ENCODE data around the gene CDX1. TPM values are rescaled to one million over a fixed set of nuclear protein-coding genes. Genes with fewer than 3 reads are reported as not detected.
"Not testable (repeated sequence)": the region's sequence is repeated elsewhere in the genome, so short reads cannot be mapped to it uniquely, and the experiment has no call there.

CDX1 gene
- total RNA-seq, 1 donor from 2014 or later: not detected

- no peak overlapping the region for H3K4me3 Mint-ChIP-seq
- DNase-seq (ENCODE audit: low spot score): no peak
- intact Hi-C loops (cut with micrococcal nuclease): loop anchor here (1.0 to 2.0 kb wide), 5 partner anchors 57 to 582 kb away; no protein-coding TSS in a partner anchor
- H3K27me3 Mint-ChIP-seq (ENCODE audit: insufficient read depth): peaks cover 11% of the 10 kb centered on the region
- no peaks in the 10 kb centered on the region for H3K36me3 Mint-ChIP-seq (ENCODE audit: low read depth)
- H3K4me1 Mint-ChIP-seq (ENCODE audit: low read depth): no peaks in the 10 kb centered on the region
- no peak overlapping the region for H3K27ac Mint-ChIP-seq
- H3K9me3 Mint-ChIP-seq: no peaks in the 10 kb centered on the region
Measured at GRCh38 chr5:150218693-150219035, 52.1 kb downstream of the CDX1 start.

- no peak for DNase-seq (ENCODE audit: low spot score)
- H3K36me3 Mint-ChIP-seq (ENCODE audit: low read depth): no peaks in the 10 kb centered on the region
- intact Hi-C loops (cut with micrococcal nuclease): loop anchor here (2.0 kb wide), 2 partner anchors 218 to 384 kb away; no protein-coding TSS in a partner anchor
- H3K4me1 Mint-ChIP-seq (ENCODE audit: low read depth): no peaks in the 10 kb centered on the region
- no peak overlapping the region for H3K4me3 Mint-ChIP-seq
- H3K27me3 Mint-ChIP-seq (ENCODE audit: insufficient read depth): peaks cover 8% of the 10 kb centered on the region
- H3K9me3 Mint-ChIP-seq: no peaks in the 10 kb centered on the region
- H3K27ac Mint-ChIP-seq: no peak overlapping the region
Measured at GRCh38 chr5:150219142-150219541, 52.6 kb downstream of the CDX1 start.

DNA sequence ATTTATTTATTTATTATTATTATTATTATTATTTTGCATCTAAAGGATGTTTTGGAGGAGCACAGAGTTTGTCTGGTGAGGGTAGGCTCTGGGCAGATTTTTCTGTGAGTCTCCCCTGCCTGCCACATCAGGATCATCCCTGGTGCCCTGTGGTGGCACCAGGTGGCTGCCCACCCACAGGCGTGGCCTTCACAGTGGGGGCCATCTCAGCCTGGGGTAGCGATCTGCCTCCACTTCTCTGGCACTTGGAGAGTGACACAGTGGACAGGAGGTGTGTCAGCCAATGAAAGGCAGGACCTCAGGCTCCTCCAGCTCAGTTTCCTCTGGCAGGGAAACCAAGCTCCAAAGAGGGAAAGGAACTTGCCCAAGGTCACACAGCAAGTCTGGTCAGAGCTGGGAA is 53.3 kb downstream of the CDX1 start:
- Mint-ChIP-seq H3K4me3 (no peak overlapping the region), H3K4me1 (ENCODE audit: low read depth) (no peaks in the 10 kb centered on the region), H3K9me3 (no peaks in the 10 kb centered on the region), H3K27ac (no peak overlapping the region), H3K36me3 (ENCODE audit: low read depth) (no peaks in the 10 kb centered on the region), H3K27me3 (ENCODE audit: insufficient read depth) (peaks cover 8% of the 10 kb centered on the region)
- no peak for DNase-seq (ENCODE audit: low spot score)
- intact Hi-C loops (cut with micrococcal nuclease): loop anchor here (2.0 kb wide), 2 partner anchors 217 to 385 kb away; no protein-coding TSS in a partner anchor

- intact Hi-C loops (cut with micrococcal nuclease): no loop called here
Measured at GRCh38 chr5:150221471-150221870, 54.9 kb downstream of the CDX1 start.

GRCh38 chr5:150222906-150223305 is 56.3 kb downstream of the CDX1 start:
- no peak for DNase-seq (ENCODE audit: low spot score)
- Mint-ChIP-seq H3K9me3 (no peaks in the 10 kb centered on the region), H3K36me3 (ENCODE audit: low read depth) (no peaks in the 10 kb centered on the region), H3K4me1 (ENCODE audit: low read depth) (no peaks in the 10 kb centered on the region), H3K27ac (no peak overlapping the region), H3K27me3 (ENCODE audit: insufficient read depth) (peaks cover 2% of the 10 kb centered on the region), H3K4me3 (no peak overlapping the region)
- intact Hi-C loops (cut with micrococcal nuclease): no loop called here

More at GRCh38 chr5:150221471-150221870, 54.9 kb downstream of the CDX1 start:
- no peak for DNase-seq (ENCODE audit: low spot score)
- Mint-ChIP-seq H3K4me3 (no peak overlapping the region), H3K27ac (no peak overlapping the region), H3K4me1 (ENCODE audit: low read depth) (no peaks in the 10 kb centered on the region), H3K9me3 (no peaks in the 10 kb centered on the region), H3K27me3 (ENCODE audit: insufficient read depth) (peaks cover 8% of the 10 kb centered on the region), H3K36me3 (ENCODE audit: low read depth) (no peaks in the 10 kb centered on the region)

- no peak overlapping the region for H3K4me3 Mint-ChIP-seq
- no peaks in the 10 kb centered on the region for H3K4me1 Mint-ChIP-seq (ENCODE audit: low read depth)
- no peak overlapping the region for H3K27ac Mint-ChIP-seq
- no peak for DNase-seq (ENCODE audit: low spot score)
- no peaks in the 10 kb centered on the region for H3K27me3 Mint-ChIP-seq (ENCODE audit: insufficient read depth)
- H3K9me3 Mint-ChIP-seq: no peaks in the 10 kb centered on the region
- no peaks in the 10 kb centered on the region for H3K36me3 Mint-ChIP-seq (ENCODE audit: low read depth)
- intact Hi-C loops (cut with micrococcal nuclease): no loop called here
Measured at GRCh38 chr5:150223474-150223873, 56.9 kb downstream of the CDX1 start.

DNA sequence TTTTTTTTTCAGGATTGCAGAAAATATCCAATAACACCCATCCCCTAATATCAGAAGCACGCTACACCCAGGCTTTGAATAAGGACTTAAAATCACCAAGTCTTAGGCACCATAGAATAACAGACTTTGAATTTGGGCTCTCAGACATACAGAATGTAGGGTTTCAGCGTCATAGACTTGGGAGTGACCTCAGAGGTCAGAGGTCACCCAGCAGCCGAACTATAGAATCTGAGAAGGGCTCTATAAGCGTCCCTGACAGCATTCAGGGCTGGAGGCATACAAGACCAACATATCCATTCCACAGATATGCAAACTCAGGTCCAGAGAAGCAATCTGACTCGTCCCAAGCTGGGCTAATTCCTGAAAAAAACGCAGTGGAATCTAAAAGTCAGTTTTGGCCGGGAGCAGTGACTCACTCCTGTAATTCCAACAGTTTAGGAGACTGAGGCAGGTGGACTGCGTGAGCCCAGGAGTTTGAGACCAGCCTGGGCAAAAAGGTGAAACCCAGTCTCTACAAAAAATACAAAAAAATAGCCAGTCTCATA is 58.0 kb downstream of the CDX1 start:
- no peaks in the 10 kb centered on the region for H3K36me3 Mint-ChIP-seq (ENCODE audit: low read depth)
- intact Hi-C loops (cut with micrococcal nuclease): no loop called here
- H3K27me3 Mint-ChIP-seq (ENCODE audit: insufficient read depth): no peaks in the 10 kb centered on the region
- no peaks in the 10 kb centered on the region for H3K9me3 Mint-ChIP-seq
- DNase-seq (ENCODE audit: low spot score): no peak
- no peak overlapping the region for H3K27ac Mint-ChIP-seq
- H3K4me1 Mint-ChIP-seq (ENCODE audit: low read depth): no peaks in the 10 kb centered on the region
- H3K4me3 Mint-ChIP-seq: no peak overlapping the region

DNA sequence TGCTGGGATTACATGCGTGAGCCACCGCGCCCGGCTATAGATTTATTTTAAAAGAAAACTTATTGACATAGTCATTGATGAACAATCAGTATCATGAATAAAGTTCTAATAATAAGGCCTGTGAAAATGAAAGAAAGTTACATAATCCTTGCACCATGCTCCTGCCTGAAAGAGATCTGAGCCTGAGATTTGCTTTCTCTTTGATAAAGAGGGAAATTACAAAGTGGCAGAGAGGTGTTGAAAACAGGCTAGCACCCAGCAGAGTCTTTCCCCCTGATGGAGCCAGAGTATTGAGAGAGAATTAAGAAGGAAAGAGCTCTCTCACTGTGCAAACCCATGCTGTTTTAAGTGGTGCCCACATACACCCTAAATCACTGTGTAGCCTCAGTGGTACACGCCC is 60.5 kb downstream of the CDX1 start:
- Mint-ChIP-seq H3K4me1 (ENCODE audit: low read depth) (no peaks in the 10 kb centered on the region), H3K36me3 (ENCODE audit: low read depth) (no peaks in the 10 kb centered on the region), H3K27ac (no peak overlapping the region), H3K4me3 (no peak overlapping the region), H3K27me3 (ENCODE audit: insufficient read depth) (no peaks in the 10 kb centered on the region), H3K9me3 (no peaks in the 10 kb centered on the region)
- intact Hi-C loops (cut with micrococcal nuclease): no loop called here
- no peak for DNase-seq (ENCODE audit: low spot score)

DNA sequence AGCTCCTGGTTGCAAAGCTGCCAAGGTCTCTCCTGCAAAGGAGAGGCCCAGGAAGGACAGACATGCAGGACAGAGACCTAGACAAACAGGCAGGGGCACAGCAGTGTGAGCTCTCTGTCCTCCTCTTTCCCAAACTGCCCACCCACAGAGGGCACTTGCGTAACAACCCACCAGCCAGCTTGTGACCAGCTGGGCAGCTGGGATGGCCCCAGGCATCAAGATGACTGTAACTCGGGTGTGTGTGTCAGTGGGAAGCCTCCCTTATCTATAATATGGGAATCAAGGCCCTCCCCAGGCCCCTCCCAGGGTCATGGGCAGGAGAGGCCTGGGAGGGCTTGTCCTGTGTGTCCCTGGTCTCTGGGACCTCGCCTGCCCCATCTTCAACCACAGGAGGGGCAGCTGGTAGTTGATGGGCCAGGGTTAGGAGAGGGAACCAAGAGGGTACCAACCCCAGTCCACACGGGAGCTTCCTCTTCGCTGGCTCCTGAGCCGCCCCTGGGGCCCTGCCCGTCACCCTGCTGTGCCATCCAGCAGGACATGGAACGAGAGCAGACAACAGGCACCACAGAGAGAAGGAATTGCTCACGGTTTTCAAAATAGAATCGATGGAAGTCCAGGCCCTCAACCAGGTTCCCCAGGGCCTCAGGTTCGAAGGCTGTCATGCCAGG is 61.2 kb downstream of the CDX1 start:
- Mint-ChIP-seq H3K36me3 (ENCODE audit: low read depth) (no peaks in the 10 kb centered on the region), H3K4me1 (ENCODE audit: low read depth) (no peaks in the 10 kb centered on the region), H3K4me3 (no peak overlapping the region), H3K27ac (no peak overlapping the region), H3K9me3 (no peaks in the 10 kb centered on the region), H3K27me3 (ENCODE audit: insufficient read depth) (no peaks in the 10 kb centered on the region)
- DNase-seq (ENCODE audit: low spot score): no peak
- intact Hi-C loops (cut with micrococcal nuclease): no loop called here

GRCh38 chr5:150229571-150229970 is 63.0 kb downstream of the CDX1 start:
- H3K27ac Mint-ChIP-seq: no peak overlapping the region
- H3K36me3 Mint-ChIP-seq (ENCODE audit: low read depth): no peaks in the 10 kb centered on the region
- intact Hi-C loops (cut with micrococcal nuclease): no loop called here
- no peaks in the 10 kb centered on the region for H3K4me1 Mint-ChIP-seq (ENCODE audit: low read depth)
- H3K27me3 Mint-ChIP-seq (ENCODE audit: insufficient read depth): no peaks in the 10 kb centered on the region
- H3K4me3 Mint-ChIP-seq: no peak overlapping the region
- no peak for DNase-seq (ENCODE audit: low spot score)
- H3K9me3 Mint-ChIP-seq: no peaks in the 10 kb centered on the region

DNA sequence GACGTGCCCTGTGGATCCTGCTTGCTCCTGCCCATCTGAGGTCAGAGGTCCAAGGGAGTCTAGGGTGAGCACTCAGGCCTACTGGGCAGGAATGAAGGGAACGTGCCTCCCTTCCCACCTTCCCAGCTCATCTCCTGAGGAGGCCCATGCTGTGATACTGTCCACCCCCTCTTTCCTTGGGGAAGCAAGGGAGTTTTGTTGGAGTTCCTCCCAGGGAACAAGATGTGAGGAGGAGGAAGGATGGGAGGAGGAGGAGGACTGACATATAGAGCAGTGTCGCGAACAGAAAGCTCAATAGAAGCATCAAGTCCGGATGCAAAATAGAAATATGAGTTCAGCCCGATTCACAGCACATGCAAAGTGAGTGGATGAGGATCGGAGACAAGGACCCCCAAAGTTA is 64.3 kb downstream of the CDX1 start:
- DNase-seq (ENCODE audit: low spot score): no peak
- H3K27ac Mint-ChIP-seq: no peak overlapping the region
- H3K4me3 Mint-ChIP-seq: no peak overlapping the region
- no peaks in the 10 kb centered on the region for H3K9me3 Mint-ChIP-seq
- no peaks in the 10 kb centered on the region for H3K27me3 Mint-ChIP-seq (ENCODE audit: insufficient read depth)
- intact Hi-C loops (cut with micrococcal nuclease): no loop called here
- H3K4me1 Mint-ChIP-seq (ENCODE audit: low read depth): no peaks in the 10 kb centered on the region
- no peaks in the 10 kb centered on the region for H3K36me3 Mint-ChIP-seq (ENCODE audit: low read depth)

DNA sequence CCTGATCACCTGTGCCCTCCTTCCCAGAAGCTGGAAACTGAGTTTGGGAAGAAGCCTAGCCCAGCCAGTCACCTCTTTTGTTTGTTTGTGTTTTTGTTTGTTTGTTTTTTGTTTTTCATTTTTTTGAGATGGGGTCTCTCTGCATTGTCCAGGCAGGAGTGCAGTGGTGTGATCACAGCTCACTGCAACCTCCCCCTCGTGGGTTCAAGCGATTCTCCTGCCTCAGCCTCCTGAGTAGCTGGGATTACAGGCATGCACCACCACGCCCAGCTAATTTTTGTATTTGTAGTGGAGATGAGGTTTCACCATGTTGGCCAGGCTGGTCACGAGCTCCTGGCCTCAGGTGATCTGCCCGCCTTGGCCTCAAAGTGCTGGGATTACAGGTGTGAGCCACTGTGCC is 67.1 kb downstream of the CDX1 start:
- H3K4me1 Mint-ChIP-seq (ENCODE audit: low read depth); H3K27ac Mint-ChIP-seq; H3K4me3 Mint-ChIP-seq; H3K27me3 Mint-ChIP-seq (ENCODE audit: insufficient read depth); DNase-seq (ENCODE audit: low spot score); H3K9me3 Mint-ChIP-seq; H3K36me3 Mint-ChIP-seq (ENCODE audit: low read depth); intact Hi-C loops (cut with micrococcal nuclease): not testable (repeated sequence)
